ENCODE measurements around the gene KRT7.

- no peak for TF ChIP-seq POLR2A (IDR thresholded peaks at IDR 0.05)
- TF ChIP-seq, protein P1, sequence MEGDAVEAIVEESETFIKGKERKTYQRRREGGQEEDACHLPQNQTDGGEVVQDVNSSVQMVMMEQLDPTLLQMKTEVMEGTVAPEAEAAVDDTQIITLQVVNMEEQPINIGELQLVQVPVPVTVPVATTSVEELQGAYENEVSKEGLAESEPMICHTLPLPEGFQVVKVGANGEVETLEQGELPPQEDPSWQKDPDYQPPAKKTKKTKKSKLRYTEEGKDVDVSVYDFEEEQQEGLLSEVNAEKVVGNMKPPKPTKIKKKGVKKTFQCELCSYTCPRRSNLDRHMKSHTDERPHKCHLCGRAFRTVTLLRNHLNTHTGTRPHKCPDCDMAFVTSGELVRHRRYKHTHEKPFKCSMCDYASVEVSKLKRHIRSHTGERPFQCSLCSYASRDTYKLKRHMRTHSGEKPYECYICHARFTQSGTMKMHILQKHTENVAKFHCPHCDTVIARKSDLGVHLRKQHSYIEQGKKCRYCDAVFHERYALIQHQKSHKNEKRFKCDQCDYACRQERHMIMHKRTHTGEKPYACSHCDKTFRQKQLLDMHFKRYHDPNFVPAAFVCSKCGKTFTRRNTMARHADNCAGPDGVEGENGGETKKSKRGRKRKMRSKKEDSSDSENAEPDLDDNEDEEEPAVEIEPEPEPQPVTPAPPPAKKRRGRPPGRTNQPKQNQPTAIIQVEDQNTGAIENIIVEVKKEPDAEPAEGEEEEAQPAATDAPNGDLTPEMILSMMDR (IDR thresholded peaks at IDR 0.05) = no peak
Observed at GRCh38 chr12:52264435-52264825, 31.4 kb downstream of the KRT7 start.
